H9 (cell line): ENCODE results near the gene PRSS50. TPM values are rescaled to one million over a fixed set of nuclear protein-coding genes. Genes with fewer than 3 reads are reported as not detected.

Source experiments
- DNase-seq: peaks from one replicate; pipeline ENCODE4 v3.0.0-alpha.2; 2017
- H2AFZ ChIP-seq: one replicate; pipeline ENCODE4 v1.6.1; 2013; ENCODE audit warnings: mild to moderate bottlenecking, low read length, control low read depth, moderate library complexity
- H2AK5ac ChIP-seq: 2 replicates; pipeline ENCODE4 v1.6.1; 2013; ENCODE audit warnings: low read length, control low read depth, mixed read lengths; ENCODE audit not compliant: insufficient read length
- H2BK120ac ChIP-seq: one replicate; pipeline ENCODE4 v1.6.1; 2013; ENCODE audit warnings: low read depth, mild to moderate bottlenecking, low read length, control low read depth, inconsistent platforms; ENCODE audit not compliant: poor library complexity, severe bottlenecking
- H2BK12ac ChIP-seq: 2 replicates; pipeline ENCODE4 v1.6.1; 2013; ENCODE audit warnings: low read length, control low read depth, mixed read lengths, low read depth; ENCODE audit not compliant: insufficient read length
- H2BK15ac ChIP-seq: 2 replicates; pipeline ENCODE4 v1.6.1; 2013; ENCODE audit warnings: low read depth, low read length, control low read depth
- H2BK20ac ChIP-seq: one replicate; pipeline ENCODE4 v1.6.1; 2013; ENCODE audit warnings: low read depth, mild to moderate bottlenecking, low read length, control low read depth, inconsistent platforms; ENCODE audit not compliant: poor library complexity, severe bottlenecking
- H2BK5ac ChIP-seq: 2 replicates; pipeline ENCODE4 v1.6.1; 2013; ENCODE audit warnings: low read length, control low read depth, mixed read lengths; ENCODE audit not compliant: insufficient read length
- H3K14ac ChIP-seq: 2 replicates; pipeline ENCODE4 v1.6.1; 2013; ENCODE audit warnings: low read length, control low read depth; ENCODE audit not compliant: insufficient read depth
- H3K18ac ChIP-seq: 2 replicates; pipeline ENCODE4 v1.6.1; 2013; ENCODE audit warnings: low read depth, mild to moderate bottlenecking, mixed read lengths, low read length, control low read depth; ENCODE audit not compliant: insufficient read length
- H3K23ac ChIP-seq: 2 replicates; pipeline ENCODE4 v1.6.1; 2013; ENCODE audit warnings: low read length, control low read depth, mixed read lengths, low read depth; ENCODE audit not compliant: insufficient read length
- H3K23me2 ChIP-seq: 2 replicates; pipeline ENCODE4 v1.6.1; 2013; ENCODE audit warnings: low read depth, mild to moderate bottlenecking, mixed read lengths, low read length, control low read depth; ENCODE audit not compliant: insufficient read length, poor library complexity, severe bottlenecking
- H3K27ac ChIP-seq: 2 replicates; pipeline ENCODE4 v1.5.1; 2013; ENCODE audit warnings: low read length, control low read depth, mixed read lengths, low read depth; ENCODE audit not compliant: insufficient read length
- H3K27me3 ChIP-seq: 2 replicates; pipeline ENCODE4 v1.6.1; 2013; ENCODE audit warnings: low read length, control low read depth, inconsistent platforms; ENCODE audit not compliant: insufficient read depth
- H3K4ac ChIP-seq: 2 replicates; pipeline ENCODE4 v1.6.1; 2013; ENCODE audit warnings: low read depth, mild to moderate bottlenecking, control low read depth, inconsistent platforms, low read length, moderate library complexity
- H3K4me1 ChIP-seq: 2 replicates; pipeline ENCODE4 v1.6.1; 2013; ENCODE audit warnings: low read length, control low read depth, inconsistent platforms; ENCODE audit not compliant: insufficient read depth
- H3K4me2 ChIP-seq: 2 replicates; pipeline ENCODE4 v1.6.1; 2013; ENCODE audit warnings: low read length, control low read depth, mixed read lengths; ENCODE audit not compliant: insufficient read length, insufficient read depth
- H3K56ac ChIP-seq: 2 replicates; pipeline ENCODE4 v1.6.1; 2013; ENCODE audit warnings: low read depth, mild to moderate bottlenecking, mixed read lengths, low read length, control low read depth; ENCODE audit not compliant: insufficient read length
- H3K79me1 ChIP-seq: 2 replicates; pipeline ENCODE4 v1.6.1; 2013; ENCODE audit warnings: low read depth, mild to moderate bottlenecking, moderate library complexity, low read length, control low read depth, inconsistent platforms; ENCODE audit not compliant: insufficient read depth, poor library complexity, severe bottlenecking
- H3K79me2 ChIP-seq: 2 replicates; pipeline ENCODE4 v1.6.1; 2013; ENCODE audit warnings: low read length, control low read depth, inconsistent platforms; ENCODE audit not compliant: insufficient read depth
- H3K9ac ChIP-seq: 2 replicates; pipeline ENCODE4 v1.6.1; 2013; ENCODE audit warnings: low read length, control low read depth, mixed read lengths; ENCODE audit not compliant: insufficient read length; ENCODE audit errors: extremely low read depth
- H3K9me3 ChIP-seq: one replicate; pipeline ENCODE4 v1.6.1; 2013; ENCODE audit warnings: low read depth, low read length, inconsistent platforms; ENCODE audit not compliant: control insufficient read depth
- H3T11ph ChIP-seq: one replicate; pipeline ENCODE4 v1.6.1; 2013; ENCODE audit warnings: mild to moderate bottlenecking, low read length, control low read depth, inconsistent platforms
- H4K20me1 ChIP-seq: one replicate; pipeline ENCODE4 v1.6.1; 2013; ENCODE audit not compliant: control insufficient read depth, insufficient read length, insufficient read depth
- H4K5ac ChIP-seq: 2 replicates; pipeline ENCODE4 v1.6.1; 2013; ENCODE audit warnings: low read depth, mild to moderate bottlenecking, mixed read lengths, low read length, control low read depth; ENCODE audit not compliant: insufficient read length
- H4K8ac ChIP-seq: replicated peaks from 2 replicates; pipeline ENCODE4 v1.6.1; 2013; ENCODE audit warnings: low read length, control low read depth, mixed read lengths, low read depth; ENCODE audit not compliant: insufficient read length
- H4K91ac ChIP-seq: 2 replicates; pipeline ENCODE4 v1.6.1; 2013; ENCODE audit warnings: low read depth, mild to moderate bottlenecking, moderate library complexity, mixed read lengths, low read length, control low read depth; ENCODE audit not compliant: insufficient read length
- H3K27ac Mint-ChIP-seq, 3 experiments: 2 replicates in 2 of 3; 3 replicates in 1 of 3; pipeline ENCODE4 v1.8.0; 2020 to 2021; ENCODE audit warnings: mixed read lengths in 3 of 3, mild to moderate bottlenecking in 1 of 3, moderate library complexity in 1 of 3
- H3K27me3 Mint-ChIP-seq: 2 replicates; pipeline ENCODE4 v1.8.0; 2021; ENCODE audit warnings: low read depth, mild to moderate bottlenecking, moderate library complexity, mixed read lengths
- H3K36me3 Mint-ChIP-seq, 3 experiments: 2 replicates in 2 of 3; 3 replicates in 1 of 3; pipeline ENCODE4 v1.8.0; 2020 to 2021; ENCODE audit warnings: low read depth in 3 of 3, mixed read lengths in 3 of 3; ENCODE audit not compliant: insufficient read depth in 1 of 3
- H3K4me1 Mint-ChIP-seq, 2 experiments: 2 replicates each; pipeline ENCODE4 v1.8.0; 2020; ENCODE audit warnings: mixed read lengths in 2 of 2
- H3K4me3 Mint-ChIP-seq, 2 experiments: 2 replicates in 1 of 2; 3 replicates in 1 of 2; pipeline ENCODE4 v1.8.0; 2020 to 2021; ENCODE audit warnings: mild to moderate bottlenecking in 2 of 2, mixed read lengths in 2 of 2, moderate library complexity in 1 of 2
- H3K9me3 Mint-ChIP-seq, 2 experiments: 2 replicates in 1 of 2; 3 replicates in 1 of 2; pipeline ENCODE4 v1.8.0; 2020; ENCODE audit warnings: mild to moderate bottlenecking in 2 of 2, mixed read lengths in 2 of 2, moderate library complexity in 1 of 2
- WGBS: extraction: QIAGEN DNeasy Blood & Tissue Kit; methylation state at CpG from one replicate; pipeline ENCODE4 v1.1.7; 2013; ENCODE audit warnings: missing lambda C conversion rate, low lambda C conversion rate, mixed read lengths; ENCODE audit not compliant: insufficient read length; ENCODE audit errors: extremely low coverage; 5-methylcytosine and 5-hydroxymethylcytosine counted together
- total RNA-seq: library from RNA; stranded (reverse); gene quantifications from 2 replicates; pipeline ENCODE4 v1.2.1, GENCODE V29; 2021
- TF ChIP-seq, protein P1 (sequence below): fragments of 200-600 bp; sonication (generic); conservative IDR thresholded peaks from 3 replicates; pipeline ENCODE4 v1.8.0; 2021; ENCODE audit warnings: antibody characterized with exemption, mild to moderate bottlenecking

The PRSS50 gene
- total RNA-seq, 1 experiment from 2014 or later: 0.24 TPM

DNA sequence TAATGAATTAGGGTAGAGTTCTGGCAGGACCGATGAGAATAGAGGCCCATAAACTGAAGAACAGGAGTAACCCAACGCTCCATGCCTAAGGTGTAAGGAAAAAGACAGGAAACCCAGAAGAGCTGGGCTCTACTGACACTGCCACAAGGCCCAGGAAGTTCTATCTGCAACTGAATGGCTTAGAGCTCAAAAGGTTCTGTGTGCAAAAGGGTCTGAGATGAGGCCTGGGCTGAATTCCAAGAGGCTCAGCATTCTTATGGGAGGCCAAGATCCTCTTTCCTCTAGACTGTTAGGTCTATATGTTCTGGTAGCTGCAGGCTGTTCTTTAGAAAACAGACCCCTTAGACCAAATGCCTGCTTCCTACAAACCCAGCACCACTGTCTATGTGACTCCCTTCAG, 30.5 kb upstream of the PRSS50 start:
- peaks cover 4% of the 10 kb centered on the region for H3K4me1 ChIP-seq
- no peaks in the 10 kb centered on the region for H4K20me1 ChIP-seq
- H3K56ac ChIP-seq: no peak overlapping the region
- no peaks in the 10 kb centered on the region for H3K9me3 Mint-ChIP-seq
- H2BK120ac ChIP-seq: no peak overlapping the region
- H3K23me2 ChIP-seq: no peaks in the 10 kb centered on the region
- no peak overlapping the region for H2BK12ac ChIP-seq
- no peak overlapping the region for H3K4me2 ChIP-seq
- H4K5ac ChIP-seq: no peak overlapping the region
- H3K4me1 Mint-ChIP-seq: peaks cover 8 to 15% of the 10 kb centered on the region in 2 experiments
- no CpG with 5 or more reads among the region's 2 CpGs for WGBS
- no peak overlapping the region for H3K9ac ChIP-seq
- no peak overlapping the region for H3K4ac ChIP-seq
- no peaks in the 10 kb centered on the region; a peak in 1 of 7 replicates for H3K36me3 Mint-ChIP-seq
- no peak overlapping the region for H2AFZ ChIP-seq
- no peaks in the 10 kb centered on the region for H3K9me3 ChIP-seq
- no peak overlapping the region for H2BK20ac ChIP-seq
- no peak overlapping the region for H2BK15ac ChIP-seq
- no peak overlapping the region for H3K18ac ChIP-seq
- H3K27ac Mint-ChIP-seq: no peak overlapping the region
- H4K8ac ChIP-seq: no peak overlapping the region
- no peaks in the 10 kb centered on the region for H3K79me1 ChIP-seq
- H2BK5ac ChIP-seq: no peak overlapping the region
- TF ChIP-seq, protein P1, sequence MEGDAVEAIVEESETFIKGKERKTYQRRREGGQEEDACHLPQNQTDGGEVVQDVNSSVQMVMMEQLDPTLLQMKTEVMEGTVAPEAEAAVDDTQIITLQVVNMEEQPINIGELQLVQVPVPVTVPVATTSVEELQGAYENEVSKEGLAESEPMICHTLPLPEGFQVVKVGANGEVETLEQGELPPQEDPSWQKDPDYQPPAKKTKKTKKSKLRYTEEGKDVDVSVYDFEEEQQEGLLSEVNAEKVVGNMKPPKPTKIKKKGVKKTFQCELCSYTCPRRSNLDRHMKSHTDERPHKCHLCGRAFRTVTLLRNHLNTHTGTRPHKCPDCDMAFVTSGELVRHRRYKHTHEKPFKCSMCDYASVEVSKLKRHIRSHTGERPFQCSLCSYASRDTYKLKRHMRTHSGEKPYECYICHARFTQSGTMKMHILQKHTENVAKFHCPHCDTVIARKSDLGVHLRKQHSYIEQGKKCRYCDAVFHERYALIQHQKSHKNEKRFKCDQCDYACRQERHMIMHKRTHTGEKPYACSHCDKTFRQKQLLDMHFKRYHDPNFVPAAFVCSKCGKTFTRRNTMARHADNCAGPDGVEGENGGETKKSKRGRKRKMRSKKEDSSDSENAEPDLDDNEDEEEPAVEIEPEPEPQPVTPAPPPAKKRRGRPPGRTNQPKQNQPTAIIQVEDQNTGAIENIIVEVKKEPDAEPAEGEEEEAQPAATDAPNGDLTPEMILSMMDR: no peak
- no peak for DNase-seq
- H3K23ac ChIP-seq: no peak overlapping the region
- H3K27ac ChIP-seq: no peak overlapping the region
- no peak overlapping the region for H4K91ac ChIP-seq
- no peaks in the 10 kb centered on the region for H3K27me3 ChIP-seq
- no peak overlapping the region for H3T11ph ChIP-seq
- H3K4me3 Mint-ChIP-seq: no peak overlapping the region
- H3K14ac ChIP-seq: no peak overlapping the region
- peaks cover 6% of the 10 kb centered on the region for H3K27me3 Mint-ChIP-seq
- H3K79me2 ChIP-seq: no peaks in the 10 kb centered on the region
- no peak overlapping the region for H2AK5ac ChIP-seq
